ENCODE data around the gene MAGI1. TPM values are rescaled to one million over a fixed set of nuclear protein-coding genes. Genes with fewer than 3 reads are reported as not detected.

The MAGI1 gene
- total and polyA plus RNA-seq, 2 donors (not counting 1 experiment from before 2014, with no cell fraction given): 0.10 to 0.22 TPM

DNA sequence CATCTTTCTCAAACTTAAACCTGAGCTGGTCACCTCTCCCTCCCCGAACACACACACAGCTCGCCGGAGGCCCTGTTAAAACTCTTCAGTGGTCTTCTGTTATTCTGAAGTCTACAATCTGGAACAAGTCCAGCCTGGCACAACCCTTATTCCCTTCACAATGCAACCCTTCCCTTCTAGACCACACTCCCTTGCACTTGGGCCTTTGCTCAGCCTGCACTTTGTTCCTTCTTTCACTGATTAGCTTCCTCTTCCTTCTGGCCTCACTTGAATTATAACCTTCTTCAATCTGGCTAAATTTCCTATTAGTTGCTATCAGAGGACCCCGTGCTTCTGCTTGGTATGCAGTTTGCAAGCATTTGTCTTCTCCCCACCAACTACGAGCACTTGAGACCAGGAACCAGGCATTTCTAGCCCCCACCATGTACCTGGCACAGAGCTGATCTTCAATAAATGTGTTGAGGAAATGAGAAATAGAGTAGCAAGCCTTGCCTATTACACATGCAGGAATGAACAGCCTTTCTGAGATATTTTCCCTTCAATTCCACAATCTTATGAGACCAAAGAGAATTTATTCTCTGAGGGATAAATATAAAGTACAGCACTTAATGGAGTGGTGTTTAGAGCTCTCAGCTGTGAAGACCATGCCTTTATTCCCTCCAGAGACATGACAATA lies 687.8 kb downstream of the MAGI1 start:
- Histone ChIP-seq H3K9me3 (ENCODE audit: control extremely low read depth in 1 of 3, control insufficient read depth in 2 of 3, insufficient read depth in 1 of 3, low read length in 2 of 3) (peaks cover 0 to 6% (median 0%) of the 10 kb centered on the region in 3 donors), H3K79me2 (ENCODE audit: control insufficient read depth, insufficient read depth, low read length) (no peaks in the 10 kb centered on the region), H3K27me3 (replicated peaks in 1 of 4; ENCODE audit: control extremely low read depth in 1 of 4, control insufficient read depth in 3 of 4, insufficient read depth in 4 of 4, low read length in 3 of 4) (no peaks in the 10 kb centered on the region), H3K36me3 (replicated peaks in 1 of 2; ENCODE audit: control extremely low read depth in 1 of 2, control insufficient read depth in 1 of 2, extremely low read depth in 1 of 2, insufficient read depth in 2 of 2, low read length in 1 of 2) (no peaks in the 10 kb centered on the region), H3K4me1 (ENCODE audit: control insufficient read depth in 2 of 2, insufficient read depth in 2 of 2, low read length in 2 of 2) (no peaks in the 10 kb centered on the region), H3K27ac (ENCODE audit: low read length in 2 of 2) (no peak overlapping the region), H4K20me1 (ENCODE audit: control insufficient read depth, insufficient read depth, low read length, poor library complexity, severe bottlenecking) (no peaks in the 10 kb centered on the region), H3K4me3 (ENCODE audit: control extremely low read depth in 1 of 5, extremely low read depth in 1 of 5, insufficient read depth in 1 of 5, low read depth in 2 of 5, low read length in 4 of 5) (no peak overlapping the region), H2AFZ (ENCODE audit: insufficient read depth, low read depth, low read length, poor library complexity, severe bottlenecking) (no peak overlapping the region), H3K9ac (ENCODE audit: low read length) (no peak overlapping the region), H3K4me2 (replicated peaks; ENCODE audit: low read depth, low read length, poor library complexity, severe bottlenecking) (no peak overlapping the region)
- TF ChIP-seq EZH2 (IDR thresholded peaks at IDR 0.05; ENCODE audit: borderline replicate concordance, insufficient read depth, low read depth, low read length, poor library complexity, severe bottlenecking): no peak
- TF ChIP-seq, protein P1, sequence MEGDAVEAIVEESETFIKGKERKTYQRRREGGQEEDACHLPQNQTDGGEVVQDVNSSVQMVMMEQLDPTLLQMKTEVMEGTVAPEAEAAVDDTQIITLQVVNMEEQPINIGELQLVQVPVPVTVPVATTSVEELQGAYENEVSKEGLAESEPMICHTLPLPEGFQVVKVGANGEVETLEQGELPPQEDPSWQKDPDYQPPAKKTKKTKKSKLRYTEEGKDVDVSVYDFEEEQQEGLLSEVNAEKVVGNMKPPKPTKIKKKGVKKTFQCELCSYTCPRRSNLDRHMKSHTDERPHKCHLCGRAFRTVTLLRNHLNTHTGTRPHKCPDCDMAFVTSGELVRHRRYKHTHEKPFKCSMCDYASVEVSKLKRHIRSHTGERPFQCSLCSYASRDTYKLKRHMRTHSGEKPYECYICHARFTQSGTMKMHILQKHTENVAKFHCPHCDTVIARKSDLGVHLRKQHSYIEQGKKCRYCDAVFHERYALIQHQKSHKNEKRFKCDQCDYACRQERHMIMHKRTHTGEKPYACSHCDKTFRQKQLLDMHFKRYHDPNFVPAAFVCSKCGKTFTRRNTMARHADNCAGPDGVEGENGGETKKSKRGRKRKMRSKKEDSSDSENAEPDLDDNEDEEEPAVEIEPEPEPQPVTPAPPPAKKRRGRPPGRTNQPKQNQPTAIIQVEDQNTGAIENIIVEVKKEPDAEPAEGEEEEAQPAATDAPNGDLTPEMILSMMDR (IDR thresholded peaks at IDR 0.05): no peak
- no peaks in the 10 kb centered on the region for H3K4me1 Mint-ChIP-seq
- CTCF ChIA-PET: no interaction called here
- peaks cover 4% of the 10 kb centered on the region for H3K27me3 Mint-ChIP-seq
- no peak for ATAC-seq (ENCODE audit: low read depth)
- POLR2A ChIA-PET: no interaction called here
- 22% methylated on average over 4 of the region's 5 CpGs for whole genome bisulfite sequencing (ENCODE audit: insufficient coverage)
- H3K27ac Mint-ChIP-seq: no peak overlapping the region
- no peaks in the 10 kb centered on the region for H3K9me3 Mint-ChIP-seq (ENCODE audit: insufficient read depth)
- intact Hi-C loops (cut with micrococcal nuclease): no loop called here
- no peak for DNase-seq
- H3K4me3 Mint-ChIP-seq: no peak overlapping the region

DNA sequence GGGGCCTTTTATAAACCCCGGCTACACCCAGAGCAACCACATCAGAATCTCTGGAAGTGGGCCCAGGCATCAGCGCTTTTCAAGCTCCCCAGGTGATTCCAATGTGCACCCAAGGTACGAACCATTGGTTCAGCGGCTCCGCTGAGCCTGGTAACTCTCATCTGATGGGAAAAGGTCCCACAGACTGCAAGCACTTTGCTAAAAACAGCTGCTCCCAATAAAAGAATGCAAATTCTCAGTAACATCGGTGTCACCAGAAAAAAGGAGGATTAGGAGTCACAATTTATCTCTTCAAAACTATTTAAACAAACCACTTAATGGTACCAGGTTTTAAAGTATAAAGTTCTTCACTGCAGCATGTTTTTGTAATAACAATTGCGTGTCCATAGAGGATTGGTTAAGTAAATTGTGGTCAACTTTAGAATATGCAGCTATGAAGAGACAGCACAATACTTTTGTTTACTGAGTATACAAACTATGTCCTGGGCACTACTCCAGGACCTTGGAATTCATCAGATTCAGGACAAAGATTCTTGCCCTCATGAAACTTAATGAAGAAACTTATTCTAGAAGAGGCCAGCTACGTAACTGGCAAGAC lies 690.2 kb downstream of the MAGI1 start:
- no peak overlapping the region for H3K4me2 ChIP-seq (replicated peaks; ENCODE audit: low read depth, low read length, poor library complexity, severe bottlenecking)

More for the DNA sequence above, 690.2 kb downstream of the MAGI1 start:
- Histone ChIP-seq H3K4me1 (ENCODE audit: control insufficient read depth in 2 of 2, insufficient read depth in 2 of 2, low read length in 2 of 2) (no peaks in the 10 kb centered on the region), H4K20me1 (ENCODE audit: control insufficient read depth, insufficient read depth, low read length, poor library complexity, severe bottlenecking) (no peaks in the 10 kb centered on the region), H3K9me3 (ENCODE audit: control extremely low read depth in 1 of 3, control insufficient read depth in 2 of 3, insufficient read depth in 1 of 3, low read length in 2 of 3) (peaks cover 0 to 6% (median 0%) of the 10 kb centered on the region in 3 donors), H3K4me3 (ENCODE audit: control extremely low read depth in 1 of 5, extremely low read depth in 1 of 5, insufficient read depth in 1 of 5, low read depth in 2 of 5, low read length in 4 of 5) (no peak overlapping the region), H3K9ac (ENCODE audit: low read length) (no peak overlapping the region), H3K27ac (ENCODE audit: low read length in 2 of 2) (no peak overlapping the region), H3K36me3 (replicated peaks in 1 of 2; ENCODE audit: control extremely low read depth in 1 of 2, control insufficient read depth in 1 of 2, extremely low read depth in 1 of 2, insufficient read depth in 2 of 2, low read length in 1 of 2) (no peaks in the 10 kb centered on the region), H2AFZ (ENCODE audit: insufficient read depth, low read depth, low read length, poor library complexity, severe bottlenecking) (no peak overlapping the region), H3K27me3 (replicated peaks in 1 of 4; ENCODE audit: control extremely low read depth in 1 of 4, control insufficient read depth in 3 of 4, insufficient read depth in 4 of 4, low read length in 3 of 4) (no peaks in the 10 kb centered on the region), H3K79me2 (ENCODE audit: control insufficient read depth, insufficient read depth, low read length) (no peaks in the 10 kb centered on the region)
- WGBS (ENCODE audit: insufficient coverage): 97% methylated on average over 6 of the region's 8 CpGs
- POLR2A ChIA-PET: no interaction called here
- Mint-ChIP-seq H3K4me1 (no peaks in the 10 kb centered on the region), H3K27me3 (no peaks in the 10 kb centered on the region), H3K4me3 (no peak overlapping the region), H3K9me3 (ENCODE audit: insufficient read depth) (no peaks in the 10 kb centered on the region), H3K27ac (no peak overlapping the region)
- CTCF ChIA-PET: no interaction called here
- ATAC-seq (ENCODE audit: low read depth) (no peak), DNase-seq (no peak)
- intact Hi-C loops (cut with micrococcal nuclease): no loop called here
- TF ChIP-seq, protein P1 (IDR thresholded peaks at IDR 0.05): no peak
- TF ChIP-seq EZH2 (IDR thresholded peaks at IDR 0.05; ENCODE audit: borderline replicate concordance, insufficient read depth, low read depth, low read length, poor library complexity, severe bottlenecking): no peak
